Prostate gland (tissue), 2 donors: ENCODE measurements around the gene PDP2.

ENCODE experiments used
- CTCF ChIP-seq, 4 experiments: fragments of 200-600 bp in 2 of 4; fragments of 450-650 bp in 2 of 4; sonication (generic) in 2 of 4; IDR thresholded peaks; 1 replicate in 3 of 4; 2 replicates in 1 of 4; pipeline ENCODE4 v1.5.1; 2016 to 2019; ENCODE audit warnings: antibody characterized with exemption in 4 of 4, mild to moderate bottlenecking in 2 of 4, moderate library complexity in 2 of 4
- POLR2A ChIP-seq: fragments of 450-650 bp; IDR thresholded peaks from one replicate; pipeline ENCODE4 v1.6.1; 2016; ENCODE audit warnings: antibody characterized with exemption, mild to moderate bottlenecking
- POLR2AphosphoS5 ChIP-seq: sonication (generic); formaldehyde crosslinking; IDR thresholded peaks from one replicate; pipeline ENCODE4 v1.6.1; 2017; ENCODE audit warnings: antibody characterized with exemption

DNA sequence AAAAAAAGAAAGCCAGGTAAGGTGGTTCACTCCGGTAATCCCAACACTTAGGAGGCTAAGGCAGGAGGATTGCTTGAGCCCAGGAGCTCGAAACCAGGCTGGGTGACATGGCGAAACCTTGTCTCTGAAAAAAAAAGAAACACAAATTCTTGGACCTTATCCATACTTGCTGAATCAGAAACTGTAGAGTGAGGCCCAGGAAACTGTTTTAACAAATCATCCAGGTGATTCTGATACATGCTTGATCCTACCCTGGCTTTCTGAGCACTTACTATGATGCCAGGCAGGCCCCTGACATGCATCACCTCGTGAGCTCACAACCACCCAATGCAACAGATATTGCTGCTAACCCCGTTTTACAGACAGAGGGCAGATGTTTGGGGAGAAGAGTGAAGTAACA, 45.6 kb upstream of the PDP2 start:
- TF ChIP-seq CTCF (IDR thresholded peaks at IDR 0.05) (no peak), POLR2A (no peak), POLR2AphosphoS5 (no peak)
